ENCODE results near the gene CENPN.

CENPN gene

GRCh38 chr16:81006813-81007695 lies at the start of gene CENPN, which contains the start of gene CMC2:
Gene CENPN (plus strand): TSS chr16:81007214. CDS start chr16:81011940, 4,726 bp downstream.
Gene CMC2 (minus strand): TSS chr16:81006885. CDS start chr16:80997394, 9,491 bp downstream.
- Histone ChIP-seq H3K27ac (ENCODE audit: low read depth in 2 of 2, low read length in 2 of 2) (peak within 1 kb of the TSS; percentile 100), H3K4me3 (ENCODE audit: low read length in 2 of 2) (peak within 1 kb of the TSS; percentile 86 to 99), H3K9ac (ENCODE audit: low read depth in 1 of 2, low read length in 2 of 2) (peak within 1 kb of the TSS; percentile 98 to 100), H3K4me1 (ENCODE audit: control insufficient read depth in 2 of 2, insufficient read depth in 2 of 2, low read length in 2 of 2) (peaks cover 11 to 18% of the 10 kb centered on the region in 2 donors), H3K9me3 (ENCODE audit: control insufficient read depth in 2 of 2, low read length in 2 of 2) (no peaks in the 10 kb centered on the region), H3K27me3 (ENCODE audit: control insufficient read depth in 2 of 2, insufficient read depth in 2 of 2, low read length in 2 of 2) (no peaks in the 10 kb centered on the region), H3K36me3 (ENCODE audit: control insufficient read depth in 2 of 2, insufficient read depth in 2 of 2, low read length in 2 of 2) (no peaks in the 10 kb centered on the region)

- H3K4me1 ChIP-seq (ENCODE audit: control insufficient read depth in 2 of 2, insufficient read depth in 2 of 2, low read length in 2 of 2), result no peaks in the 10 kb centered on the region
- no peak overlapping the region for H3K4me3 ChIP-seq (ENCODE audit: low read length in 2 of 2)
- H3K9me3 ChIP-seq (ENCODE audit: control insufficient read depth in 2 of 2, low read length in 2 of 2), result peaks cover 4 to 13% of the 10 kb centered on the region in 2 donors
- H3K36me3 ChIP-seq (ENCODE audit: control insufficient read depth in 2 of 2, insufficient read depth in 2 of 2, low read length in 2 of 2), result no peaks in the 10 kb centered on the region
- no peak overlapping the region for H3K9ac ChIP-seq (ENCODE audit: low read depth in 1 of 2, low read length in 2 of 2)
- no peak overlapping the region for H3K27ac ChIP-seq (ENCODE audit: low read depth in 2 of 2, low read length in 2 of 2)
- no peaks in the 10 kb centered on the region for H3K27me3 ChIP-seq (ENCODE audit: control insufficient read depth in 2 of 2, insufficient read depth in 2 of 2, low read length in 2 of 2)
These were observed 48.7 kb upstream of the CENPN start for GRCh38 chr16:80958284-80958683.

- Histone ChIP-seq H3K9ac (ENCODE audit: low read depth in 1 of 2, low read length in 2 of 2) (no peak overlapping the region), H3K4me1 (ENCODE audit: control insufficient read depth in 2 of 2, insufficient read depth in 2 of 2, low read length in 2 of 2) (no peaks in the 10 kb centered on the region), H3K27me3 (ENCODE audit: control insufficient read depth in 2 of 2, insufficient read depth in 2 of 2, low read length in 2 of 2) (no peaks in the 10 kb centered on the region), H3K9me3 (ENCODE audit: control insufficient read depth in 2 of 2, low read length in 2 of 2) (peaks cover 4 to 13% of the 10 kb centered on the region in 2 donors), H3K36me3 (ENCODE audit: control insufficient read depth in 2 of 2, insufficient read depth in 2 of 2, low read length in 2 of 2) (no peaks in the 10 kb centered on the region), H3K27ac (ENCODE audit: low read depth in 2 of 2, low read length in 2 of 2) (no peak overlapping the region), H3K4me3 (ENCODE audit: low read length in 2 of 2) (no peak overlapping the region)
These were observed 44.1 kb upstream of the CENPN start for GRCh38 chr16:80962879-80963278.

- Histone ChIP-seq H3K4me3 (ENCODE audit: low read length in 2 of 2) (no peak overlapping the region), H3K27me3 (ENCODE audit: control insufficient read depth in 2 of 2, insufficient read depth in 2 of 2, low read length in 2 of 2) (no peaks in the 10 kb centered on the region), H3K9ac (ENCODE audit: low read depth in 1 of 2, low read length in 2 of 2) (no peak overlapping the region), H3K4me1 (ENCODE audit: control insufficient read depth in 2 of 2, insufficient read depth in 2 of 2, low read length in 2 of 2) (no peaks in the 10 kb centered on the region), H3K9me3 (ENCODE audit: control insufficient read depth in 2 of 2, low read length in 2 of 2) (peaks cover 0 to 4% of the 10 kb centered on the region in 2 donors), H3K36me3 (ENCODE audit: control insufficient read depth in 2 of 2, insufficient read depth in 2 of 2, low read length in 2 of 2) (no peaks in the 10 kb centered on the region), H3K27ac (ENCODE audit: low read depth in 2 of 2, low read length in 2 of 2) (no peak overlapping the region)
These were observed 42.7 kb upstream of the CENPN start for GRCh38 chr16:80964351-80964750.

- no peak overlapping the region for H3K27ac ChIP-seq (ENCODE audit: low read depth in 2 of 2, low read length in 2 of 2)
- H3K27me3 ChIP-seq (ENCODE audit: control insufficient read depth in 2 of 2, insufficient read depth in 2 of 2, low read length in 2 of 2), result no peaks in the 10 kb centered on the region
- H3K9ac ChIP-seq (ENCODE audit: low read depth in 1 of 2, low read length in 2 of 2), result no peak overlapping the region
- H3K36me3 ChIP-seq (ENCODE audit: control insufficient read depth in 2 of 2, insufficient read depth in 2 of 2, low read length in 2 of 2), result no peaks in the 10 kb centered on the region
- H3K4me3 ChIP-seq (ENCODE audit: low read length in 2 of 2), result no peak overlapping the region
- no peaks in the 10 kb centered on the region for H3K9me3 ChIP-seq (ENCODE audit: control insufficient read depth in 2 of 2, low read length in 2 of 2)
- H3K4me1 ChIP-seq (ENCODE audit: control insufficient read depth in 2 of 2, insufficient read depth in 2 of 2, low read length in 2 of 2), result no peaks in the 10 kb centered on the region
These were observed 40.4 kb upstream of the CENPN start for GRCh38 chr16:80966617-80967016.

GRCh38 chr16:80968386-80969113 lies 38.5 kb upstream of the CENPN start:
- Histone ChIP-seq H3K4me3 (ENCODE audit: low read length in 2 of 2) (no peak overlapping the region), H3K9ac (ENCODE audit: low read depth in 1 of 2, low read length in 2 of 2) (no peak overlapping the region), H3K4me1 (ENCODE audit: control insufficient read depth in 2 of 2, insufficient read depth in 2 of 2, low read length in 2 of 2) (no peaks in the 10 kb centered on the region), H3K27ac (ENCODE audit: low read depth in 2 of 2, low read length in 2 of 2) (no peak overlapping the region), H3K27me3 (ENCODE audit: control insufficient read depth in 2 of 2, insufficient read depth in 2 of 2, low read length in 2 of 2) (no peaks in the 10 kb centered on the region), H3K36me3 (ENCODE audit: control insufficient read depth in 2 of 2, insufficient read depth in 2 of 2, low read length in 2 of 2) (peaks cover 0 to 2% of the 10 kb centered on the region in 2 donors), H3K9me3 (ENCODE audit: control insufficient read depth in 2 of 2, low read length in 2 of 2) (no peaks in the 10 kb centered on the region)

- H3K9me3 ChIP-seq (ENCODE audit: control insufficient read depth in 2 of 2, low read length in 2 of 2), result no peaks in the 10 kb centered on the region
- H3K4me1 ChIP-seq (ENCODE audit: control insufficient read depth in 2 of 2, insufficient read depth in 2 of 2, low read length in 2 of 2), result no peaks in the 10 kb centered on the region
- H3K27ac ChIP-seq (ENCODE audit: low read depth in 2 of 2, low read length in 2 of 2), result no peak overlapping the region
- no peak overlapping the region for H3K9ac ChIP-seq (ENCODE audit: low read depth in 1 of 2, low read length in 2 of 2)
- H3K4me3 ChIP-seq (ENCODE audit: low read length in 2 of 2), result no peak overlapping the region
- no peaks in the 10 kb centered on the region for H3K27me3 ChIP-seq (ENCODE audit: control insufficient read depth in 2 of 2, insufficient read depth in 2 of 2, low read length in 2 of 2)
- H3K36me3 ChIP-seq (ENCODE audit: control insufficient read depth in 2 of 2, insufficient read depth in 2 of 2, low read length in 2 of 2), result peaks cover 0 to 2% of the 10 kb centered on the region in 2 donors
These were observed 37.9 kb upstream of the CENPN start for GRCh38 chr16:80969114-80969484.

GRCh38 chr16:80971819-80972218 lies 35.2 kb upstream of the CENPN start:
- Histone ChIP-seq H3K9ac (ENCODE audit: low read depth in 1 of 2, low read length in 2 of 2) (no peak overlapping the region), H3K9me3 (ENCODE audit: control insufficient read depth in 2 of 2, low read length in 2 of 2) (no peaks in the 10 kb centered on the region), H3K36me3 (ENCODE audit: control insufficient read depth in 2 of 2, insufficient read depth in 2 of 2, low read length in 2 of 2) (peaks cover 2 to 3% of the 10 kb centered on the region in 2 donors), H3K27me3 (ENCODE audit: control insufficient read depth in 2 of 2, insufficient read depth in 2 of 2, low read length in 2 of 2) (no peaks in the 10 kb centered on the region), H3K4me3 (ENCODE audit: low read length in 2 of 2) (no peak overlapping the region), H3K27ac (ENCODE audit: low read depth in 2 of 2, low read length in 2 of 2) (no peak overlapping the region), H3K4me1 (ENCODE audit: control insufficient read depth in 2 of 2, insufficient read depth in 2 of 2, low read length in 2 of 2) (no peaks in the 10 kb centered on the region)

GRCh38 chr16:80972611-80973010 lies 34.4 kb upstream of the CENPN start:
- Histone ChIP-seq H3K9ac (ENCODE audit: low read depth in 1 of 2, low read length in 2 of 2) (no peak overlapping the region), H3K4me1 (ENCODE audit: control insufficient read depth in 2 of 2, insufficient read depth in 2 of 2, low read length in 2 of 2) (peaks cover 0 to 3% of the 10 kb centered on the region in 2 donors), H3K36me3 (ENCODE audit: control insufficient read depth in 2 of 2, insufficient read depth in 2 of 2, low read length in 2 of 2) (peaks cover 2 to 3% of the 10 kb centered on the region in 2 donors), H3K4me3 (ENCODE audit: low read length in 2 of 2) (no peak overlapping the region), H3K27me3 (ENCODE audit: control insufficient read depth in 2 of 2, insufficient read depth in 2 of 2, low read length in 2 of 2) (no peaks in the 10 kb centered on the region), H3K27ac (ENCODE audit: low read depth in 2 of 2, low read length in 2 of 2) (no peak overlapping the region), H3K9me3 (ENCODE audit: control insufficient read depth in 2 of 2, low read length in 2 of 2) (no peaks in the 10 kb centered on the region)

- Histone ChIP-seq H3K4me3 (ENCODE audit: low read length in 2 of 2) (no peak overlapping the region), H3K27me3 (ENCODE audit: control insufficient read depth in 2 of 2, insufficient read depth in 2 of 2, low read length in 2 of 2) (no peaks in the 10 kb centered on the region), H3K9me3 (ENCODE audit: control insufficient read depth in 2 of 2, low read length in 2 of 2) (no peaks in the 10 kb centered on the region), H3K27ac (ENCODE audit: low read depth in 2 of 2, low read length in 2 of 2) (no peak overlapping the region), H3K4me1 (ENCODE audit: control insufficient read depth in 2 of 2, insufficient read depth in 2 of 2, low read length in 2 of 2) (peaks cover 0 to 3% of the 10 kb centered on the region in 2 donors), H3K36me3 (ENCODE audit: control insufficient read depth in 2 of 2, insufficient read depth in 2 of 2, low read length in 2 of 2) (peaks cover 2 to 3% of the 10 kb centered on the region in 2 donors), H3K9ac (ENCODE audit: low read depth in 1 of 2, low read length in 2 of 2) (no peak overlapping the region)
These were observed 33.0 kb upstream of the CENPN start for GRCh38 chr16:80973991-80974390.

All from mucosa of rectum (tissue), 2 donors.